WTC11 (cell line): ENCODE measurements around the gene EDDM3A. TPM values are rescaled to one million over a fixed set of nuclear protein-coding genes. Genes with fewer than 3 reads are reported as not detected.
"Not testable (repeated sequence)": the region's sequence is repeated elsewhere in the genome, so short reads cannot be mapped to it uniquely, and the experiment has no call there.

ENCODE experiments used
- ATAC-seq: fragments of 200-7000 bp; cut with Tn5 transposase; 2 replicates; pipeline ENCODE4 v1.10.0; 2021; ENCODE audit warnings: mild to moderate bottlenecking, moderate library complexity
- CTCF ChIA-PET: fragments of 300-600 bp; sonication (Branson Sonifier 250); formaldehyde crosslinking; loops from one replicate; lab custom pipeline; 2021; ENCODE audit warnings: antibody characterized with exemption; lab: Charles Lee
- POLR2A ChIA-PET: fragments of 350-600 bp; sonication (Branson Sonifier 250); formaldehyde crosslinking; loops from one replicate; lab custom pipeline; 2021; ENCODE audit warnings: antibody characterized with exemption; lab: Charles Lee
- DNase-seq: peaks from one replicate; pipeline ENCODE4 v3.0.0; 2021; ENCODE audit warnings: low spot score
- H3K27ac Mint-ChIP-seq: 2 replicates; pipeline ENCODE4 v1.8.0; 2021; ENCODE audit warnings: mixed read lengths
- H3K27me3 Mint-ChIP-seq: 2 replicates; pipeline ENCODE4 v1.8.0; 2021; ENCODE audit warnings: low read depth, mild to moderate bottlenecking, moderate library complexity, mixed read lengths
- H3K36me3 Mint-ChIP-seq: 2 replicates; pipeline ENCODE4 v1.8.0; 2021; ENCODE audit warnings: mixed read lengths
- H3K4me1 Mint-ChIP-seq: 2 replicates; pipeline ENCODE4 v1.8.0; 2022; ENCODE audit warnings: mixed read lengths
- H3K4me3 Mint-ChIP-seq: 2 replicates; pipeline ENCODE4 v1.8.0; 2021; ENCODE audit warnings: mild to moderate bottlenecking, moderate library complexity, mixed read lengths
- H3K9me3 Mint-ChIP-seq: 2 replicates; pipeline ENCODE4 v1.8.0; 2021; ENCODE audit warnings: mixed read lengths
- CBFB ChIP-seq: sonication (generic); formaldehyde crosslinking; IDR thresholded peaks from 2 replicates; pipeline ENCODE4 v1.8.1; 2022; ENCODE audit warnings: mild to moderate bottlenecking, low read depth, missing genetic modification reagents
- CTCF ChIP-seq: fragments of 200-600 bp; IDR thresholded peaks from 2 replicates; pipeline ENCODE4 v1.8.0; 2022; ENCODE audit warnings: antibody characterized with exemption
- FOXJ3 ChIP-seq: sonication (generic); formaldehyde crosslinking; IDR thresholded peaks from 2 replicates; pipeline ENCODE4 v1.9.0; 2021; ENCODE audit warnings: missing genetic modification reagents, mild to moderate bottlenecking, borderline replicate concordance
- FOXK1 ChIP-seq: sonication (generic); formaldehyde crosslinking; IDR thresholded peaks from 2 replicates; pipeline ENCODE4 v1.8.0; 2022; ENCODE audit warnings: mild to moderate bottlenecking, moderate library complexity, missing genetic modification reagents
- IRF2 ChIP-seq: sonication (generic); formaldehyde crosslinking; IDR thresholded peaks from 2 replicates; pipeline ENCODE4 v1.8.0; 2022; ENCODE audit warnings: low read depth, missing genetic modification reagents, borderline replicate concordance
- KAT7 ChIP-seq: sonication (generic); formaldehyde crosslinking; IDR thresholded peaks from 2 replicates; pipeline ENCODE4 v1.8.1; 2023; ENCODE audit warnings: missing genetic modification reagents, mild to moderate bottlenecking, borderline replicate concordance
- NFATC4 ChIP-seq: fragments of 250-450 bp; sonication (Bioruptor Pico); IDR thresholded peaks from 2 replicates; pipeline ENCODE4 v1.9.0; 2021; ENCODE audit warnings: mild to moderate bottlenecking
- NFYB ChIP-seq: sonication (generic); formaldehyde crosslinking; conservative IDR thresholded peaks from 2 replicates; pipeline ENCODE4 v1.8.0; 2022; ENCODE audit warnings: low read depth, missing genetic modification reagents
- NR3C1 ChIP-seq: sonication (generic); formaldehyde crosslinking; conservative IDR thresholded peaks from 2 replicates; pipeline ENCODE4 v1.8.1; 2023; ENCODE audit warnings: low read depth, mild to moderate bottlenecking, missing genetic modification reagents
- SMAD3 ChIP-seq: sonication (generic); formaldehyde crosslinking; IDR thresholded peaks from 2 replicates; pipeline ENCODE4 v1.8.0; 2022; ENCODE audit warnings: missing genetic modification reagents, mild to moderate bottlenecking, borderline replicate concordance
- ZNF121 ChIP-seq: sonication (generic); formaldehyde crosslinking; IDR thresholded peaks from 2 replicates; pipeline ENCODE4 v1.8.0; 2023; ENCODE audit warnings: missing genetic modification reagents
- ZNF263 ChIP-seq: sonication (generic); formaldehyde crosslinking; IDR thresholded peaks from 2 replicates; pipeline ENCODE4 v1.8.1; 2022; ENCODE audit warnings: low read depth, mild to moderate bottlenecking, moderate library complexity, missing genetic modification reagents
- ZNF317 ChIP-seq: sonication (generic); formaldehyde crosslinking; IDR thresholded peaks from 2 replicates; pipeline ENCODE4 v1.8.1; 2023; ENCODE audit warnings: low read depth, mild to moderate bottlenecking, moderate library complexity, missing genetic modification reagents, borderline replicate concordance
- ZSCAN18 ChIP-seq: fragments of 250-450 bp; sonication (Bioruptor Pico); IDR thresholded peaks from 2 replicates; pipeline ENCODE4 v2.1.2; 2022; ENCODE audit warnings: mild to moderate bottlenecking, moderate library complexity
- total RNA-seq: library from RNA; stranded (reverse); gene quantifications from 3 replicates; pipeline ENCODE4 v1.2.3, GENCODE V29; 2021
- TF ChIP-seq, protein P1 (sequence below): sonication (generic); formaldehyde crosslinking; IDR thresholded peaks from 2 replicates; pipeline ENCODE4 v1.8.0; 2022; ENCODE audit warnings: missing genetic modification reagents
- TF ChIP-seq, protein P2 (sequence below): sonication (generic); formaldehyde crosslinking; IDR thresholded peaks from 2 replicates; pipeline ENCODE4 v1.8.0; 2022; ENCODE audit warnings: mild to moderate bottlenecking, missing genetic modification reagents
- TF ChIP-seq, protein P3 (sequence below): sonication (generic); formaldehyde crosslinking; IDR thresholded peaks from 2 replicates; pipeline ENCODE4 v1.8.1; 2023; ENCODE audit warnings: mild to moderate bottlenecking, missing genetic modification reagents, moderate library complexity
- TF ChIP-seq, protein P4 (sequence below): sonication (generic); formaldehyde crosslinking; IDR thresholded peaks from 2 replicates; pipeline ENCODE4 v1.8.1; 2023; ENCODE audit warnings: mild to moderate bottlenecking, missing genetic modification reagents, borderline replicate concordance

The EDDM3A gene
- total RNA-seq, 1 experiment from 2014 or later: 0.20 TPM

DNA sequence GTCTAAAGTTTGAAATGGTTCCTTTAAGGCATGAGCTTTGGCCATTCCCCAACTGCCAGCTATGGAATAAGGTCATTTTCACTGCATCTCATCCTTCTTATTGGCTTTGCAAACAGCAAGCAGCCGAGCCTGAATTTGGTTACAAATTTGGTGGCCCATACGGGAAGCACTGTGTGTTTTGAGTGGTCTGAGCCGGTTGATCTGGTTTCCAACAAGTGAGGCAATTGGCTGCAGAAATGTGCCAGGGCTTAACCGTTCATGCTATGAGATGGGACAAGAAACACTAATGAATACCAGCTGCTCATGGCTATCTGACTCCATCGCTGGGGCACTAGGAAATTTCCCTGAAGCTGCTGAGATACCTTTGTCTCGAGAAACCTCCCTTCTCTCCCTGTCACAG lies 9.3 kb downstream of the EDDM3A start (continued):
- TF ChIP-seq, protein P1, sequence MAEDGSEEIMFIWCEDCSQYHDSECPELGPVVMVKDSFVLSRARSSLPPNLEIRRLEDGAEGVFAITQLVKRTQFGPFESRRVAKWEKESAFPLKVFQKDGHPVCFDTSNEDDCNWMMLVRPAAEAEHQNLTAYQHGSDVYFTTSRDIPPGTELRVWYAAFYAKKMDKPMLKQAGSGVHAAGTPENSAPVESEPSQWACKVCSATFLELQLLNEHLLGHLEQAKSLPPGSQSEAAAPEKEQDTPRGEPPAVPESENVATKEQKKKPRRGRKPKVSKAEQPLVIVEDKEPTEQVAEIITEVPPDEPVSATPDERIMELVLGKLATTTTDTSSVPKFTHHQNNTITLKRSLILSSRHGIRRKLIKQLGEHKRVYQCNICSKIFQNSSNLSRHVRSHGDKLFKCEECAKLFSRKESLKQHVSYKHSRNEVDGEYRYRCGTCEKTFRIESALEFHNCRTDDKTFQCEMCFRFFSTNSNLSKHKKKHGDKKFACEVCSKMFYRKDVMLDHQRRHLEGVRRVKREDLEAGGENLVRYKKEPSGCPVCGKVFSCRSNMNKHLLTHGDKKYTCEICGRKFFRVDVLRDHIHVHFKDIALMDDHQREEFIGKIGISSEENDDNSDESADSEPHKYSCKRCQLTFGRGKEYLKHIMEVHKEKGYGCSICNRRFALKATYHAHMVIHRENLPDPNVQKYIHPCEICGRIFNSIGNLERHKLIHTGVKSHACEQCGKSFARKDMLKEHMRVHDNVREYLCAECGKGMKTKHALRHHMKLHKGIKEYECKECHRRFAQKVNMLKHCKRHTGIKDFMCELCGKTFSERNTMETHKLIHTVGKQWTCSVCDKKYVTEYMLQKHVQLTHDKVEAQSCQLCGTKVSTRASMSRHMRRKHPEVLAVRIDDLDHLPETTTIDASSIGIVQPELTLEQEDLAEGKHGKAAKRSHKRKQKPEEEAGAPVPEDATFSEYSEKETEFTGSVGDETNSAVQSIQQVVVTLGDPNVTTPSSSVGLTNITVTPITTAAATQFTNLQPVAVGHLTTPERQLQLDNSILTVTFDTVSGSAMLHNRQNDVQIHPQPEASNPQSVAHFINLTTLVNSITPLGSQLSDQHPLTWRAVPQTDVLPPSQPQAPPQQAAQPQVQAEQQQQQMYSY: no peak
- TF ChIP-seq FOXK1 (CRISPR knock-in tag) (no peak), CBFB (CRISPR knock-in tag) (no peak), NR3C1 (CRISPR knock-in tag) (no peak), IRF2 (CRISPR knock-in tag) (no peak)
- TF ChIP-seq, all 79 proteins: peak for 0

DNA sequence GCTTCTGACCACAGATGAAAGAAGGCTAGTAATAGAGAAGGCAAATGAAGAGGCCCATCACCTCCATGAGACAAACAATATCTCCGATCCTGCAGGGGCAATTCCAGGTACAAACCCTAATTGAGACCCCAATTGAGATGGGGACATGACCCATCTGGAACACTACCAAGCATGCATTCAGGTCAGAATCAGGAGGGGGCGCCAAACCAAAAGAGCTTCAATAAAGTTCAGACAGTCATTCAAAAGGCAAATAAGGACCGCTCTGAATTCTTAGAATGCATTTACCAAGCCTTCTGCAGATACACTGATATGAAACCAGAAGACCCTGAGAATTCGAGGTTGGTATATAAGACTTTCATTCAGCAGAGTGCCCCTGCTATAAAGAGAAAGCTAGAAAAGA lies 12.3 kb downstream of the EDDM3A start:
- H3K27ac Mint-ChIP-seq: no peak overlapping the region
- POLR2A ChIA-PET: no interaction called here
- 0 out of 2 replicates have a peak, but pooled peaks have one; percentile 28 for TF ChIP-seq CTCF
- TF ChIP-seq KAT7 (CRISPR knock-in tag): no peak
- TF ChIP-seq, protein P2, sequence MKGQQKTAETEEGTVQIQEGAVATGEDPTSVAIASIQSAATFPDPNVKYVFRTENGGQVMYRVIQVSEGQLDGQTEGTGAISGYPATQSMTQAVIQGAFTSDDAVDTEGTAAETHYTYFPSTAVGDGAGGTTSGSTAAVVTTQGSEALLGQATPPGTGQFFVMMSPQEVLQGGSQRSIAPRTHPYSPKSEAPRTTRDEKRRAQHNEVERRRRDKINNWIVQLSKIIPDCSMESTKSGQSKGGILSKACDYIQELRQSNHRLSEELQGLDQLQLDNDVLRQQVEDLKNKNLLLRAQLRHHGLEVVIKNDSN (CRISPR knock-in tag): no peak
- TF ChIP-seq, all 79 proteins: peak for 1
- peaks cover 26% of the 10 kb centered on the region for H3K4me1 Mint-ChIP-seq
- peaks cover 6% of the 10 kb centered on the region for H3K9me3 Mint-ChIP-seq
- H3K4me3 Mint-ChIP-seq: no peak overlapping the region
- peaks cover 4% of the 10 kb centered on the region for H3K27me3 Mint-ChIP-seq
- CTCF ChIA-PET: interaction anchor here (0.5 to 2.6 kb wide), 34 partner anchors 9 to 282 kb away, joined by 3 to 22 read pairs (median 6); partner anchors contain the start of genes EDDM3A, RNASE4 and RNASE6
- H3K36me3 Mint-ChIP-seq: peaks cover 6% of the 10 kb centered on the region
- peak; percentile 57 for DNase-seq
- ATAC-seq: peak; percentile 76

GRCh38 chr14:20759465-20759864 lies 13.8 kb downstream of the EDDM3A start:
- H3K36me3 Mint-ChIP-seq, ATAC-seq, H3K27me3 Mint-ChIP-seq, DNase-seq, H3K4me3 Mint-ChIP-seq, POLR2A ChIA-PET, H3K27ac Mint-ChIP-seq, H3K9me3 Mint-ChIP-seq: not testable (repeated sequence)
- CTCF ChIA-PET: interaction anchor here (1.9 to 2.2 kb wide), 3 partner anchors 16 to 98 kb away, joined by 11 to 21 read pairs (median 12); no protein-coding TSS in a partner anchor
- peaks cover 26% of the 10 kb centered on the region for H3K4me1 Mint-ChIP-seq

- Mint-ChIP-seq H3K27me3 (peaks cover 7% of the 10 kb centered on the region), H3K4me1 (peaks cover 26% of the 10 kb centered on the region), H3K36me3 (no peaks in the 10 kb centered on the region), H3K27ac (no peak overlapping the region), H3K4me3 (no peak overlapping the region), H3K9me3 (0 out of 2 replicates have a peak, but pooled peaks cover 3% of the 10 kb centered on the region)
- ChIA-PET POLR2A (no interaction called here), CTCF (interaction anchor here (1.3 kb wide), 1 partner anchor 76 kb away, joined by 5 read pairs; no protein-coding TSS in a partner anchor)
- DNase-seq (no peak), ATAC-seq (peak; percentile 63; the same call in 1 of the 2 replicates)
- TF ChIP-seq ZSCAN18 (CRISPR knock-in tag) (no peak), SMAD3 (CRISPR knock-in tag) (no peak), NFATC4 (CRISPR knock-in tag) (no peak), FOXJ3 (CRISPR knock-in tag) (no peak), ZNF263 (CRISPR knock-in tag) (no peak), ZNF121 (no peak), NFYB (no peak), ZNF317 (no peak)
- TF ChIP-seq, protein P3, sequence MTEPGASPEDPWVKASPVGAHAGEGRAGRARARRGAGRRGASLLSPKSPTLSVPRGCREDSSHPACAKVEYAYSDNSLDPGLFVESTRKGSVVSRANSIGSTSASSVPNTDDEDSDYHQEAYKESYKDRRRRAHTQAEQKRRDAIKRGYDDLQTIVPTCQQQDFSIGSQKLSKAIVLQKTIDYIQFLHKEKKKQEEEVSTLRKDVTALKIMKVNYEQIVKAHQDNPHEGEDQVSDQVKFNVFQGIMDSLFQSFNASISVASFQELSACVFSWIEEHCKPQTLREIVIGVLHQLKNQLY (CRISPR knock-in tag): no peak
- TF ChIP-seq, protein P4, sequence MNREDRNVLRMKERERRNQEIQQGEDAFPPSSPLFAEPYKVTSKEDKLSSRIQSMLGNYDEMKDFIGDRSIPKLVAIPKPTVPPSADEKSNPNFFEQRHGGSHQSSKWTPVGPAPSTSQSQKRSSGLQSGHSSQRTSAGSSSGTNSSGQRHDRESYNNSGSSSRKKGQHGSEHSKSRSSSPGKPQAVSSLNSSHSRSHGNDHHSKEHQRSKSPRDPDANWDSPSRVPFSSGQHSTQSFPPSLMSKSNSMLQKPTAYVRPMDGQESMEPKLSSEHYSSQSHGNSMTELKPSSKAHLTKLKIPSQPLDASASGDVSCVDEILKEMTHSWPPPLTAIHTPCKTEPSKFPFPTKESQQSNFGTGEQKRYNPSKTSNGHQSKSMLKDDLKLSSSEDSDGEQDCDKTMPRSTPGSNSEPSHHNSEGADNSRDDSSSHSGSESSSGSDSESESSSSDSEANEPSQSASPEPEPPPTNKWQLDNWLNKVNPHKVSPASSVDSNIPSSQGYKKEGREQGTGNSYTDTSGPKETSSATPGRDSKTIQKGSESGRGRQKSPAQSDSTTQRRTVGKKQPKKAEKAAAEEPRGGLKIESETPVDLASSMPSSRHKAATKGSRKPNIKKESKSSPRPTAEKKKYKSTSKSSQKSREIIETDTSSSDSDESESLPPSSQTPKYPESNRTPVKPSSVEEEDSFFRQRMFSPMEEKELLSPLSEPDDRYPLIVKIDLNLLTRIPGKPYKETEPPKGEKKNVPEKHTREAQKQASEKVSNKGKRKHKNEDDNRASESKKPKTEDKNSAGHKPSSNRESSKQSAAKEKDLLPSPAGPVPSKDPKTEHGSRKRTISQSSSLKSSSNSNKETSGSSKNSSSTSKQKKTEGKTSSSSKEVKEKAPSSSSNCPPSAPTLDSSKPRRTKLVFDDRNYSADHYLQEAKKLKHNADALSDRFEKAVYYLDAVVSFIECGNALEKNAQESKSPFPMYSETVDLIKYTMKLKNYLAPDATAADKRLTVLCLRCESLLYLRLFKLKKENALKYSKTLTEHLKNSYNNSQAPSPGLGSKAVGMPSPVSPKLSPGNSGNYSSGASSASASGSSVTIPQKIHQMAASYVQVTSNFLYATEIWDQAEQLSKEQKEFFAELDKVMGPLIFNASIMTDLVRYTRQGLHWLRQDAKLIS (CRISPR knock-in tag): no peak
Observed at GRCh38 chr14:20760950-20761349, 15.3 kb downstream of the EDDM3A start.
